Karpas-422 (cell line): ENCODE results near the gene SASH1. TPM values are rescaled to one million over a fixed set of nuclear protein-coding genes. Genes with fewer than 3 reads are reported as not detected.

Source experiments
- DNase-seq: peaks from one replicate; pipeline ENCODE4 v3.0.0-alpha.2; 2015
- H2AFZ ChIP-seq: fragments of 200-600 bp; sonication (generic); 2 replicates; pipeline ENCODE4 v1.6.1; 2014; ENCODE audit warnings: antibody characterized with exemption, low read length, mixed read lengths
- H3K27ac ChIP-seq: fragments of 200-600 bp; sonication (generic); 2 replicates; pipeline ENCODE4 v1.5.1; 2014; ENCODE audit warnings: mild to moderate bottlenecking, low read length, moderate library complexity
- H3K27me3 ChIP-seq: fragments of 200-600 bp; sonication (generic); 2 replicates; pipeline ENCODE4 v1.6.1; 2014; ENCODE audit warnings: low read length, mixed read lengths
- H3K36me3 ChIP-seq: fragments of 200-600 bp; sonication (generic); 2 replicates; pipeline ENCODE4 v1.6.1; 2014; ENCODE audit warnings: low read length, mixed read lengths; ENCODE audit not compliant: insufficient read depth
- H3K4me1 ChIP-seq: fragments of 200-600 bp; sonication (generic); 2 replicates; pipeline ENCODE4 v1.6.1; 2014; ENCODE audit warnings: mild to moderate bottlenecking, low read length, mixed read lengths
- H3K4me2 ChIP-seq: fragments of 200-600 bp; sonication (generic); 2 replicates; pipeline ENCODE4 v1.6.1; 2014; ENCODE audit warnings: low read length, low read depth, mild to moderate bottlenecking; ENCODE audit not compliant: poor library complexity, severe bottlenecking
- H3K4me3 ChIP-seq: fragments of 200-600 bp; sonication (generic); 2 replicates; pipeline ENCODE4 v1.5.1; 2014; ENCODE audit warnings: mild to moderate bottlenecking, antibody characterized with exemption, low read length, mixed read lengths
- H3K79me2 ChIP-seq: fragments of 200-600 bp; sonication (generic); 2 replicates; pipeline ENCODE4 v1.6.1; 2014; ENCODE audit warnings: mild to moderate bottlenecking, low read length, mixed read lengths
- H3K9ac ChIP-seq: fragments of 200-600 bp; sonication (generic); 2 replicates; pipeline ENCODE4 v1.6.0; 2014; ENCODE audit warnings: low read length
- H3K9me2 ChIP-seq: fragments of 200-600 bp; sonication (generic), shearing (Covaris generic); replicated peaks from 2 replicates; pipeline ENCODE4 v1.6.0; 2014; ENCODE audit warnings: mild to moderate bottlenecking, low read length, moderate library complexity; ENCODE audit not compliant: insufficient read depth
- H3K9me3 ChIP-seq: fragments of 300-700, 200-600 bp; sonication (generic); 2 replicates; pipeline ENCODE4 v1.6.1; 2014; ENCODE audit warnings: low read length, mixed read lengths
- H4K20me1 ChIP-seq: fragments of 200-600 bp; sonication (generic); 2 replicates; pipeline ENCODE4 v1.6.1; 2014; ENCODE audit warnings: mild to moderate bottlenecking, antibody characterized with exemption, low read length, low read depth; ENCODE audit not compliant: insufficient read depth
- total RNA-seq: library from RNA; depleted of rRNA; stranded (reverse); fragments of >200 nt; shearing (Covaris generic); gene quantifications from 2 replicates; pipeline ENCODE4 v1.2.3, GENCODE V29; 2014; ENCODE audit warnings: low replicate concordance

Gene SASH1
- total RNA-seq, 1 experiment from 2014 or later: 0.15 TPM

GRCh38 chr6:148339766-148340165 lies 2.9 kb upstream of the SASH1 start:
- no peak overlapping the region for H3K4me3 ChIP-seq
- no peaks in the 10 kb centered on the region for H3K36me3 ChIP-seq
- H3K9me3 ChIP-seq: no peaks in the 10 kb centered on the region
- no peaks in the 10 kb centered on the region for H3K79me2 ChIP-seq
- H4K20me1 ChIP-seq: no peaks in the 10 kb centered on the region
- no peaks in the 10 kb centered on the region for H3K27me3 ChIP-seq
- H3K9me2 ChIP-seq: no peaks in the 10 kb centered on the region
- no peak overlapping the region for H3K4me2 ChIP-seq
- H3K9ac ChIP-seq: no peak overlapping the region
- no peak overlapping the region for H2AFZ ChIP-seq
- DNase-seq: no peak
- H3K4me1 ChIP-seq: no peaks in the 10 kb centered on the region
- H3K27ac ChIP-seq: no peak overlapping the region

GRCh38 chr6:148340586-148341297 lies 1.9 kb upstream of the SASH1 start:
- Histone ChIP-seq H3K4me3 (no peak overlapping the region), H2AFZ (no peak overlapping the region), H3K9me2 (no peaks in the 10 kb centered on the region), H3K9ac (no peak overlapping the region), H3K27ac (no peak overlapping the region), H3K36me3 (no peaks in the 10 kb centered on the region), H3K4me2 (no peak overlapping the region), H4K20me1 (no peaks in the 10 kb centered on the region), H3K79me2 (no peaks in the 10 kb centered on the region), H3K27me3 (no peaks in the 10 kb centered on the region), H3K9me3 (no peaks in the 10 kb centered on the region), H3K4me1 (no peaks in the 10 kb centered on the region)
- DNase-seq: peak; percentile 17

- DNase-seq: no peak
- no peaks in the 10 kb centered on the region for H3K79me2 ChIP-seq
- H3K27me3 ChIP-seq: no peaks in the 10 kb centered on the region
- H3K4me1 ChIP-seq: no peaks in the 10 kb centered on the region
- no peaks in the 10 kb centered on the region for H3K9me2 ChIP-seq
- no peaks in the 10 kb centered on the region for H4K20me1 ChIP-seq
- H3K36me3 ChIP-seq: no peaks in the 10 kb centered on the region
- no peak overlapping the region for H3K9ac ChIP-seq
- H3K9me3 ChIP-seq: no peaks in the 10 kb centered on the region
- no peak overlapping the region for H2AFZ ChIP-seq
- H3K4me2 ChIP-seq: no peak overlapping the region
- H3K27ac ChIP-seq: no peak overlapping the region
- H3K4me3 ChIP-seq: no peak overlapping the region
Measured at GRCh38 chr6:148342100-148342349, 613 bp upstream of the SASH1 start.

GRCh38 chr6:148343047-148343782 lies 577 bp downstream of the SASH1 start:
- Histone ChIP-seq H3K9ac (no peak overlapping the region), H3K27me3 (no peaks in the 10 kb centered on the region), H4K20me1 (no peaks in the 10 kb centered on the region), H3K9me3 (no peaks in the 10 kb centered on the region), H3K79me2 (no peaks in the 10 kb centered on the region), H3K4me1 (no peaks in the 10 kb centered on the region), H3K27ac (no peak overlapping the region), H3K9me2 (no peaks in the 10 kb centered on the region), H3K4me3 (no peak overlapping the region), H3K36me3 (no peaks in the 10 kb centered on the region), H2AFZ (no peak overlapping the region), H3K4me2 (no peak overlapping the region)
- peak; percentile 21 for DNase-seq

GRCh38 chr6:148345176-148345575 lies 2.5 kb downstream of the SASH1 start:
- no peaks in the 10 kb centered on the region for H4K20me1 ChIP-seq
- H3K27me3 ChIP-seq: no peaks in the 10 kb centered on the region
- H3K4me3 ChIP-seq: no peak overlapping the region
- no peak overlapping the region for H3K4me2 ChIP-seq
- H3K9ac ChIP-seq: no peak overlapping the region
- H3K36me3 ChIP-seq: no peaks in the 10 kb centered on the region
- no peaks in the 10 kb centered on the region for H3K79me2 ChIP-seq
- no peaks in the 10 kb centered on the region for H3K9me2 ChIP-seq
- H2AFZ ChIP-seq: no peak overlapping the region
- no peaks in the 10 kb centered on the region for H3K9me3 ChIP-seq
- DNase-seq: peak; percentile 15
- no peaks in the 10 kb centered on the region for H3K4me1 ChIP-seq
- H3K27ac ChIP-seq: no peak overlapping the region

GRCh38 chr6:148345578-148345977 lies 2.9 kb downstream of the SASH1 start:
- Histone ChIP-seq H2AFZ (no peak overlapping the region), H4K20me1 (no peaks in the 10 kb centered on the region), H3K9ac (no peak overlapping the region), H3K27ac (no peak overlapping the region), H3K27me3 (no peaks in the 10 kb centered on the region), H3K9me3 (no peaks in the 10 kb centered on the region), H3K79me2 (no peaks in the 10 kb centered on the region), H3K4me1 (no peaks in the 10 kb centered on the region), H3K4me2 (no peak overlapping the region), H3K36me3 (no peaks in the 10 kb centered on the region), H3K4me3 (no peak overlapping the region), H3K9me2 (no peaks in the 10 kb centered on the region)
- DNase-seq: no peak

- no peak overlapping the region for H3K27ac ChIP-seq
- no peak overlapping the region for H3K4me3 ChIP-seq
- DNase-seq: peak; percentile 14
- H3K27me3 ChIP-seq: no peaks in the 10 kb centered on the region
- no peaks in the 10 kb centered on the region for H4K20me1 ChIP-seq
- no peaks in the 10 kb centered on the region for H3K4me1 ChIP-seq
- no peak overlapping the region for H3K4me2 ChIP-seq
- no peaks in the 10 kb centered on the region for H3K36me3 ChIP-seq
- no peaks in the 10 kb centered on the region for H3K9me3 ChIP-seq
- no peaks in the 10 kb centered on the region for H3K9me2 ChIP-seq
- H3K9ac ChIP-seq: no peak overlapping the region
- H3K79me2 ChIP-seq: no peaks in the 10 kb centered on the region
- no peak overlapping the region for H2AFZ ChIP-seq
Measured at GRCh38 chr6:148346681-148347440, 4.2 kb downstream of the SASH1 start.

GRCh38 chr6:148347441-148348054 lies 4.9 kb downstream of the SASH1 start:
- Histone ChIP-seq H3K9ac (no peak overlapping the region), H2AFZ (no peak overlapping the region), H3K79me2 (no peaks in the 10 kb centered on the region), H3K27me3 (no peaks in the 10 kb centered on the region), H3K4me1 (no peaks in the 10 kb centered on the region), H3K9me2 (no peaks in the 10 kb centered on the region), H3K36me3 (no peaks in the 10 kb centered on the region), H3K27ac (no peak overlapping the region), H3K4me2 (no peak overlapping the region), H3K4me3 (no peak overlapping the region), H3K9me3 (no peaks in the 10 kb centered on the region), H4K20me1 (no peaks in the 10 kb centered on the region)
- DNase-seq: no peak
